ENCODE results near the gene PLSCR4.

Gene PLSCR4

DNA sequence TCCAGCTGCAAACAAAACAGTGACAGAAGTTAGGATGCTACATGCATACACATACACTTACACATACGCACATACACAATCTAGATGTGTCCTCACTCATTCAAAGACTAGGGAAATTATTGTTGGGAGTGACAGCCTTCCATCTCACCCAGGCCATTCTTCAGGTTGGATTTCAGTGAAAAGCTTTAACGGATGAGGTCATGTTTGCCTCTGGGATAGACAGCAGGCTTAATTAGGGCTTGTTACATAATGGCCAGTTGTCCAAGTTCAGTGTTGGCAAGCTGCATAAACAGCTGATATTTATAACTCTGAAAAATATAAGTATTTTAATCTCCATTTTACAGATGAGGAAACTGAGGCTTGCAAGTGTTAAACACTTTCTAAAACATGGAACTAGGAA is 54.1 kb downstream of the PLSCR4 start:
- no peak overlapping the region for H3K27ac ChIP-seq (ENCODE audit: low read depth in 2 of 2, low read length in 2 of 2)
- H3K4me1 ChIP-seq (ENCODE audit: control insufficient read depth in 2 of 2, insufficient read depth in 2 of 2, low read length in 2 of 2): no peaks in the 10 kb centered on the region
- H3K4me3 ChIP-seq (ENCODE audit: low read length in 2 of 2): no peak overlapping the region
- no peaks in the 10 kb centered on the region for H3K9me3 ChIP-seq (ENCODE audit: control insufficient read depth in 2 of 2, low read length in 2 of 2)
- H3K36me3 ChIP-seq (ENCODE audit: control insufficient read depth in 2 of 2, insufficient read depth in 2 of 2, low read length in 2 of 2): peaks cover 5 to 6% of the 10 kb centered on the region in 2 donors
- no peak overlapping the region for H3K9ac ChIP-seq (ENCODE audit: low read depth in 1 of 2, low read length in 2 of 2)
- H3K27me3 ChIP-seq (ENCODE audit: control insufficient read depth in 2 of 2, insufficient read depth in 2 of 2, low read length in 2 of 2): no peaks in the 10 kb centered on the region

DNA sequence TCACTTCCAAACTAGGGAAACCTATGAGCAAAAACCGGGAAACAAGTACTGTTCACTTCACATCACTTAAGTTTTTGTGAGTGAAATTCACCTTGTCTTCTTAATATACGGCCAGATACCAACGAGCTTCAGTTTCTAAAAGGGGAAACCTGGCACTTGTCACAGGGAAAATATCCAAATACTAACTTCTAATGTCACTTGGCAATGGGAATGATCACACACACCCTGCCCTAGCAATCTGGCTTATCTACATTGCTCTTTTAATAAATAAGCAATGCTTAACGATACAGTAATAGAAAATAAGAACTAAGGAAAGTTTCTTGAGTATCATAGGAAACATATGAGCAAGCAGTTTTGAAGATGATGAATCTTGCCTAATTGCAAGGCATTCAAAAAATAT is 55.3 kb downstream of the PLSCR4 start:
- no peak overlapping the region for H3K4me3 ChIP-seq (ENCODE audit: low read length in 2 of 2)
- no peak overlapping the region for H3K9ac ChIP-seq (ENCODE audit: low read depth in 1 of 2, low read length in 2 of 2)
- no peaks in the 10 kb centered on the region for H3K9me3 ChIP-seq (ENCODE audit: control insufficient read depth in 2 of 2, low read length in 2 of 2)
- no peaks in the 10 kb centered on the region for H3K27me3 ChIP-seq (ENCODE audit: control insufficient read depth in 2 of 2, insufficient read depth in 2 of 2, low read length in 2 of 2)
- peaks cover 5 to 6% of the 10 kb centered on the region in 2 donors for H3K36me3 ChIP-seq (ENCODE audit: control insufficient read depth in 2 of 2, insufficient read depth in 2 of 2, low read length in 2 of 2)
- H3K27ac ChIP-seq (ENCODE audit: low read depth in 2 of 2, low read length in 2 of 2): no peak overlapping the region
- H3K4me1 ChIP-seq (ENCODE audit: control insufficient read depth in 2 of 2, insufficient read depth in 2 of 2, low read length in 2 of 2): no peaks in the 10 kb centered on the region

DNA sequence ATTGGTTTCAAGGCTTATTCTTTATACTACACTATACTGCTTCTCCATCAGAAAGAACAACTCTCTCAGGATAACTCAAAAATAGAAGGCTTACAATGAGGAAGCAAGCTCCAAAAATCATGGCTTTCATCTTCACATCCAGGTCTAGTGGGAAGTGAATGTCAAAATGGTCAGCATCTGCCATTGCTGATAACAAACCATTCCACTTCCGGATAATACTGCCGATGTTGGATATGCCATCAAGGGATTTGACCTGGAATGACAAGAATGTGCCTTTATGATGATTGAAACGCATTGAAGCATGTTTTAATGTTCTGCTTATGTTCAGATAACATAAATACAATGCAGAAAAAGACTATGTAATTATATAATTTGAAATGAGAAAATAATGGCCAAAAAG is 55.9 kb downstream of the PLSCR4 start:
- H3K9ac ChIP-seq (ENCODE audit: low read depth in 1 of 2, low read length in 2 of 2): no peak overlapping the region
- no peaks in the 10 kb centered on the region for H3K9me3 ChIP-seq (ENCODE audit: control insufficient read depth in 2 of 2, low read length in 2 of 2)
- peaks cover 5 to 6% of the 10 kb centered on the region in 2 donors for H3K36me3 ChIP-seq (ENCODE audit: control insufficient read depth in 2 of 2, insufficient read depth in 2 of 2, low read length in 2 of 2)
- H3K27me3 ChIP-seq (ENCODE audit: control insufficient read depth in 2 of 2, insufficient read depth in 2 of 2, low read length in 2 of 2): no peaks in the 10 kb centered on the region
- H3K27ac ChIP-seq (ENCODE audit: low read depth in 2 of 2, low read length in 2 of 2): no peak overlapping the region
- no peak overlapping the region for H3K4me3 ChIP-seq (ENCODE audit: low read length in 2 of 2)
- no peaks in the 10 kb centered on the region for H3K4me1 ChIP-seq (ENCODE audit: control insufficient read depth in 2 of 2, insufficient read depth in 2 of 2, low read length in 2 of 2)

DNA sequence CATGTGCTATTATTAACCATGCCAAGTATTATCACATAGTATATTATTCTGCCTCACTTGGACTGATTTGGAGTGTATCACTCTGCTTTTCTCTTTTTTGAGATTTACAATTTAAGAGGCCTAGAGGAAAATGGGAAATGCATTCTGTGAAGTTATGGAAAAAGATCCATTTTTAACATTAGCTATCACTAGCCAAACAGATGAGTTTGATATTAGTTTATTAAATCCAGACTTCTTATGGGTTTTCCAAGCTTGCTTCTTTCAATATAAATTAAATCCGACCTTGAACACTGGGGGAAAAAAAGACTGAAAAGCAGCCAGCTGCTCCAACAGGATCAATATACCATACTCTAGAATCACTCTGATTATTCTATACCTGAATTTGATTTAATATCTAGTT is 59.9 kb downstream of the PLSCR4 start:
- Histone ChIP-seq H3K4me1 (ENCODE audit: control insufficient read depth in 2 of 2, insufficient read depth in 2 of 2, low read length in 2 of 2) (no peaks in the 10 kb centered on the region), H3K9ac (ENCODE audit: low read depth in 1 of 2, low read length in 2 of 2) (no peak overlapping the region), H3K27me3 (ENCODE audit: control insufficient read depth in 2 of 2, insufficient read depth in 2 of 2, low read length in 2 of 2) (no peaks in the 10 kb centered on the region), H3K4me3 (ENCODE audit: low read length in 2 of 2) (no peak overlapping the region), H3K27ac (ENCODE audit: low read depth in 2 of 2, low read length in 2 of 2) (no peak overlapping the region), H3K36me3 (ENCODE audit: control insufficient read depth in 2 of 2, insufficient read depth in 2 of 2, low read length in 2 of 2) (peaks cover 4 to 5% of the 10 kb centered on the region in 2 donors), H3K9me3 (ENCODE audit: control insufficient read depth in 2 of 2, low read length in 2 of 2) (no peaks in the 10 kb centered on the region)

DNA sequence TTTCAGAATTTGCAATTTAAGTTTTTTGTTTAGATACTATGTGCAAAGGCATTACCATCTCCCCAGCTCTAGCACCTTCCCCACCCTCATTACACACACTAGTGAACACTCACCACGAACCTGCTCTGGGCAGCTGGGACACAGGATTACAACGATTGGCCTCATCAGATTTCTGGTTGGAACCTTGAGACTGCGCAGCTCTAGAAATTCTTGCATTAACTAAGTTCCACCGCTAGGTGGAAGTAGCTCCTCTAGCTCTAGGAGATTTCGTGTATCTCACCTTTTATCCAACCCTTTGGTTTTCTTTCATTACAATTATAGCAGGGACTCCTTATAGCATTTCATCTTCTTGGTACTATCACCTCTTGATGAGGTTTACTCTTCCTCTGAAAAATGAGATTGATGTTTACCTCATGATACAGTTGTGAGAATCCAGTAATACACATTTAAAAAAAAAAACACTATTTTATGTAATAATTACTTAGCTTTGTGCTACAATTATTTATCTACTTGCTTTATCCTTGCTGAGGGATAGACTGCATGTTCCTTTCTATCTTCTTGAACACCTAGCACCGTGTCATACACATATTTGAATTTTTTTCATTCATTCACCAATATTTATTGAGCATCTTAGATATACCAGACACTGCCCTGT is 61.3 kb downstream of the PLSCR4 start:
- H3K36me3 ChIP-seq (ENCODE audit: control insufficient read depth in 2 of 2, insufficient read depth in 2 of 2, low read length in 2 of 2): peaks cover 0 to under 1% of the 10 kb centered on the region in 2 donors
- H3K9ac ChIP-seq (ENCODE audit: low read depth in 1 of 2, low read length in 2 of 2): no peak overlapping the region
- H3K27me3 ChIP-seq (ENCODE audit: control insufficient read depth in 2 of 2, insufficient read depth in 2 of 2, low read length in 2 of 2): no peaks in the 10 kb centered on the region
- no peaks in the 10 kb centered on the region for H3K4me1 ChIP-seq (ENCODE audit: control insufficient read depth in 2 of 2, insufficient read depth in 2 of 2, low read length in 2 of 2)
- no peak overlapping the region for H3K27ac ChIP-seq (ENCODE audit: low read depth in 2 of 2, low read length in 2 of 2)
- H3K4me3 ChIP-seq (ENCODE audit: low read length in 2 of 2): no peak overlapping the region
- no peaks in the 10 kb centered on the region for H3K9me3 ChIP-seq (ENCODE audit: control insufficient read depth in 2 of 2, low read length in 2 of 2)

DNA sequence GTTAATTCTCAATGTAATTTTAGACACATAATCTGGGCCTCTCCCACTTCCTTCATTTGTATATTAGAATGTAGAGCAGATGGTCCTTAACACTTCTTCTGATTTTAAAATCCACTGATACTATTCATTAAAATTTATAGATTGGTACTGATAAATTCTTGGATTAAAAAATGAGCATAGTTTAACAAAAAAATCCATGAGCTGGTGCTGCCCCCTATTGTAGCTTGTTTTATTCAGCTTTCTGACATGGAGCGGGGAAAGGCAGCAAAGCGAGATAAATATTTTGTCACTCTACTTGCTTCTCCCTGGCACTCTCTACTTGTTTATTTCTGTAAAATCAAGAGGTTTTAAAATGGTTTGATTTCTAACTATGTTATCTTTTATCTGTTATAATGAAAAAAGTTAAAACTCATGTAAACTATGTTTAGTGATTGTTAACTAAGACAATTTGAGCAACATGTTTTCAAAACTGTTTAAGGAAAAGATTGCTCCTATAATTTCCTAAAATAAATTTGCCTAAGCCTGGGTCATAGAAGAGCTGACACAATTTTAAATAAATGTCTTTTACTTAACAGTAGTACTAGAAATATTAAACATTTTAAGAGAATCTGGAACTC is 63.5 kb downstream of the PLSCR4 start:
- Histone ChIP-seq H3K9ac (ENCODE audit: low read depth in 1 of 2, low read length in 2 of 2) (no peak overlapping the region), H3K4me3 (ENCODE audit: low read length in 2 of 2) (no peak overlapping the region), H3K27me3 (ENCODE audit: control insufficient read depth in 2 of 2, insufficient read depth in 2 of 2, low read length in 2 of 2) (no peaks in the 10 kb centered on the region), H3K9me3 (ENCODE audit: control insufficient read depth in 2 of 2, low read length in 2 of 2) (no peaks in the 10 kb centered on the region), H3K4me1 (ENCODE audit: control insufficient read depth in 2 of 2, insufficient read depth in 2 of 2, low read length in 2 of 2) (no peaks in the 10 kb centered on the region), H3K27ac (ENCODE audit: low read depth in 2 of 2, low read length in 2 of 2) (no peak overlapping the region), H3K36me3 (ENCODE audit: control insufficient read depth in 2 of 2, insufficient read depth in 2 of 2, low read length in 2 of 2) (no peaks in the 10 kb centered on the region)

DNA sequence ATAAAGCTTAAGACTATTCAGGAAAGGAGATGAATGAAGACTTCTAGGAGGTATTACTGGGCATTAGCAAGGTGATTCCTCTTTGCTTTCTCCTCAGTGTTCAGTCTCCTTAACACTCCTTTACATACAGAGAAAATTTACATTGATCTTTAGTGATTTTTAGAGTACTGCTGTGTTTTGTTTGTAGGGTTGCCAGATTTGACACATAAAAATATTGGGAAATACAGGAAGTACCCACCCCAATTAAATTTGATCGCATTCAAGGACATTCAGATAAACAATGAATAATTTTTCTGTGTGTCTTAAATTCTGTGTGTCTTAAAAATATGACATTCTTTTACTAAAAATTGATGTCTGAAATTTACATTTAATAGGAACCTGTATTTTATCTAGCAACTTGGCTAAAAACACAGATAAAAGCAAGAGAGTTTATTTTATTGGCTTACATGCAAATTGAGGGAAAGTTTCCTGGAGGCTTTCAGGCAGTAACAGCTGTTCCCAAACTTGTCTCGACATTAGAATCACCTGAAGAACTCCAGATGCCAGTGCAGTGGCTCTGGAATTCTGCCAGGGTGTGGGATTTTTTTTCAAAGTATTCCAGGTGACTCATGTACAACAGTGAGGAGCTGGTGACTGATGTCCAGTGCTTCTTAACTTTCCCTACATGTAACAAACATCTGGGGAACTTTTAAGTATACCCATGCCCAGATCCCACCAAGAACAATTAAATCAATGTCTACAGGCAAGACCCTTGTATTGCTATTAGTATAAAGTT is 66.5 kb downstream of the PLSCR4 start:
- no peaks in the 10 kb centered on the region for H3K36me3 ChIP-seq (ENCODE audit: control insufficient read depth in 2 of 2, insufficient read depth in 2 of 2, low read length in 2 of 2)
- H3K4me3 ChIP-seq (ENCODE audit: low read length in 2 of 2): no peak overlapping the region
- H3K27me3 ChIP-seq (ENCODE audit: control insufficient read depth in 2 of 2, insufficient read depth in 2 of 2, low read length in 2 of 2): no peaks in the 10 kb centered on the region
- H3K9ac ChIP-seq (ENCODE audit: low read depth in 1 of 2, low read length in 2 of 2): no peak overlapping the region
- no peaks in the 10 kb centered on the region for H3K9me3 ChIP-seq (ENCODE audit: control insufficient read depth in 2 of 2, low read length in 2 of 2)
- H3K27ac ChIP-seq (ENCODE audit: low read depth in 2 of 2, low read length in 2 of 2): no peak overlapping the region
- no peaks in the 10 kb centered on the region for H3K4me1 ChIP-seq (ENCODE audit: control insufficient read depth in 2 of 2, insufficient read depth in 2 of 2, low read length in 2 of 2)

DNA sequence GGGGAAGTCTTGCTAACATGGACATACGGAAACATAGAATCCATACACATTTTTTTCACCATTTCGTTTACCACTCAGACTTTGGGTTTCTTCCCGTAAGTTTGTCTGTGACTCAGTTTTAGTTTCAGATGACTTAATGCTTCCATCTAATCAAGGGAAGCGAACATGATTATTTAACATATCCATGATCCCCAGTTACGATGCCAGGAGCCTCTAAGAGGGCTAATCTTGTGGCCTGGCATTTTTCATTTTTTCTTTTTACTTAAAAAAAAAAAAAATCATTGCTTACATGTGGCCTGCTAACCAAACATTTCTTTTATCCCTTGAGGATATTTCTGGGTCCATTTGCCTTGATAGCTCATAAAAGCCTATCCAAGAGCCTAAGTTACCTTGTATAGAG is 69.7 kb downstream of the PLSCR4 start:
- H3K27ac ChIP-seq (ENCODE audit: low read depth in 2 of 2, low read length in 2 of 2): no peak overlapping the region
- H3K27me3 ChIP-seq (ENCODE audit: control insufficient read depth in 2 of 2, insufficient read depth in 2 of 2, low read length in 2 of 2): no peaks in the 10 kb centered on the region
- H3K4me3 ChIP-seq (ENCODE audit: low read length in 2 of 2): no peak overlapping the region
- H3K9me3 ChIP-seq (ENCODE audit: control insufficient read depth in 2 of 2, low read length in 2 of 2): no peaks in the 10 kb centered on the region
- H3K4me1 ChIP-seq (ENCODE audit: control insufficient read depth in 2 of 2, insufficient read depth in 2 of 2, low read length in 2 of 2): no peaks in the 10 kb centered on the region
- H3K9ac ChIP-seq (ENCODE audit: low read depth in 1 of 2, low read length in 2 of 2): no peak overlapping the region
- no peaks in the 10 kb centered on the region for H3K36me3 ChIP-seq (ENCODE audit: control insufficient read depth in 2 of 2, insufficient read depth in 2 of 2, low read length in 2 of 2)

DNA sequence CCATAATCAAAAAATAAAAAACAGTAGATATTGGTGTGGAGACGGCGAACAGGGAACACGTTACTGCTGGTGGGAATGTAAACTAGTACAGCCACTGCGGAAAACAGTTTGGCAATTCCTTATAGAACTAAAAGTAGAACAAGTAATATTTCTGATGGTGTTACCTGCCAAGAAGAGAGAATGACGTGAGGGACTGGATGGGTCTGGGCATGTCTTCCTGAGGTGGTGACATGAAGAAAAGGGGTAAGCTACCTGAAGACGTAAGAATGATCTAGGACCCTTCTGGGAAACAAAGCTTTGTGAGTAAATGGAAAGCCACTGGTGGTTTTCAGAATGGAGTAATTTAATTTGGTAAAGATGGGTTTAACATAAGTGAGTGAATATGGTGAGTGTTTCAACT is 70.5 kb downstream of the PLSCR4 start:
- Histone ChIP-seq H3K9me3 (ENCODE audit: control insufficient read depth in 2 of 2, low read length in 2 of 2) (no peaks in the 10 kb centered on the region), H3K4me3 (ENCODE audit: low read length in 2 of 2) (no peak overlapping the region), H3K9ac (ENCODE audit: low read depth in 1 of 2, low read length in 2 of 2) (no peak overlapping the region), H3K36me3 (ENCODE audit: control insufficient read depth in 2 of 2, insufficient read depth in 2 of 2, low read length in 2 of 2) (no peaks in the 10 kb centered on the region), H3K27me3 (ENCODE audit: control insufficient read depth in 2 of 2, insufficient read depth in 2 of 2, low read length in 2 of 2) (no peaks in the 10 kb centered on the region), H3K4me1 (ENCODE audit: control insufficient read depth in 2 of 2, insufficient read depth in 2 of 2, low read length in 2 of 2) (no peaks in the 10 kb centered on the region), H3K27ac (ENCODE audit: low read depth in 2 of 2, low read length in 2 of 2) (no peak overlapping the region)

DNA sequence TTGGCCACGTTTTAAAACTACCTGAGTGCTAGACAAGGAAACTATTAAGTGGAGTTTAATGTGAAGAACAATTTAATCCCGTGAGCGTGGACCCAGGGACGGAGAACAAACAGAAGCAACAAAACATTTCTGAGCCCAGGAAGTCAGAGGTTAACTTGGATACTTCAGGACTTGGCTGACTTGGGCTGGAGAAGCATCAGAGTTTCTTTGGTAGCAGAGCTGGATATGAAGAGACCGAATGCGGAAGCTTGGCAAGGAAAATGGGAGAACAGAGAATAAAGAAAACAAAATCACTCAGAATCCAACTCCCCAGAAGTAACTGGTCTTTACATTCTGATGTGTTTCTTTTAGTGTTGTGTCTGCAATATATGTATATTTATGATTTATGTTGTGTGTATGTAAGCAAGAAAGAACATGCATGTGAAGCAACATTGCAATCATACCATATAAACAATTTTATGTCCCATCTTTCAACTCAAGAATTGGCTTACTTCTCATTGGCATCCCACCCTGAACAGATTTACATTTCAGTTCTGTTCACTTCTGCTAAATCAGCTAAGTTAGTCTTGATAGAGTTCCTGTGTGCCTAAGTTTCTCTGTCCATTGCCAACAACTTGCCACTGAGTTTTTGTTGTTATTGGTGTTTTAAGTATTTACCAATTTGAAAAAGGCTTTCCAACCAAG is 72.8 kb downstream of the PLSCR4 start:
- Histone ChIP-seq H3K36me3 (ENCODE audit: control insufficient read depth in 2 of 2, insufficient read depth in 2 of 2, low read length in 2 of 2) (no peaks in the 10 kb centered on the region), H3K9me3 (ENCODE audit: control insufficient read depth in 2 of 2, low read length in 2 of 2) (no peaks in the 10 kb centered on the region), H3K4me1 (ENCODE audit: control insufficient read depth in 2 of 2, insufficient read depth in 2 of 2, low read length in 2 of 2) (no peaks in the 10 kb centered on the region), H3K27me3 (ENCODE audit: control insufficient read depth in 2 of 2, insufficient read depth in 2 of 2, low read length in 2 of 2) (no peaks in the 10 kb centered on the region), H3K27ac (ENCODE audit: low read depth in 2 of 2, low read length in 2 of 2) (no peak overlapping the region), H3K9ac (ENCODE audit: low read depth in 1 of 2, low read length in 2 of 2) (no peak overlapping the region), H3K4me3 (ENCODE audit: low read length in 2 of 2) (no peak overlapping the region)
